ENCODE measurements around the gene GLUL.

Gene GLUL

DNA sequence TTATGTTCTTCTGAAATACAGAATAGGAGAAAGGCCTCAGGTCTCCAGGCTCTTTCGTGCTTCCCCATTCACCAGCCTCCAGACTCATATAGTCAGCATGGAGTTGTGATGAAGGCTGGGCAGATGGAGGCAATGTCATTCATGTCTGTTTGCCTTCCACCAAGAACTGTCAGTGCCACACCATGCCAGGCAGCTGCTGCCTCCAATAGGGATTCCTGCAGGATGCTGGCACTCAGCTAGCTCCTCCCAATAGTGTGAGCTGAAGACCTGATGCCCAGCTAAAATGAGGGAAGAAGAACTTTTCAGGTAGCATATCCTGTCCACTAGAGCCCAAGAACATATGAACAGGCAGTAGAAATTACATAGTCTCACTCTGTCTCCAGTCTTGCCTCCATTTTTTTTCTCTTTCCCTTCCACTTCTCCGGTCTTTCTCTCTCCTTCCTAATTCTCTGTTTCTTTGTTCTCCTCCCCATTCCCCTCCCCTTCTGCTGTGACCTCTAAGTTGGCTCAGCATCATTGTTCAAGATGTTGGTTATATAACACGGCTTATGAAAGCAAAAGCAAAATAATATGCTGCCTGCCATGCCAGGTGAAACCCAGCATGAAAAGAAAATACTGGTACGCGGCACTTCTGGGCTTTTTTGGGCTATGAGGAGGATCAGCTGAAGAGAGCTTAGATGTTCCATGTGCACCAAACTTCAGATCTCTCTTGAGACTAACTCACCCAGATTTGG is 17.3 kb downstream of the GLUL start:
- Histone ChIP-seq H3K27me3 (no peaks in the 10 kb centered on the region), H3K27ac (no peak overlapping the region), H3K4me3 (ENCODE audit: low read depth in 1 of 2, low read length in 1 of 2) (no peak overlapping the region), H3K36me3 (no peaks in the 10 kb centered on the region), H3K9me3 (no peaks in the 10 kb centered on the region), H3K4me1 (ENCODE audit: control insufficient read depth in 1 of 2, insufficient read depth in 1 of 2, low read depth in 1 of 2, low read length in 1 of 2) (no peaks in the 10 kb centered on the region)
- TF ChIP-seq, protein P1, sequence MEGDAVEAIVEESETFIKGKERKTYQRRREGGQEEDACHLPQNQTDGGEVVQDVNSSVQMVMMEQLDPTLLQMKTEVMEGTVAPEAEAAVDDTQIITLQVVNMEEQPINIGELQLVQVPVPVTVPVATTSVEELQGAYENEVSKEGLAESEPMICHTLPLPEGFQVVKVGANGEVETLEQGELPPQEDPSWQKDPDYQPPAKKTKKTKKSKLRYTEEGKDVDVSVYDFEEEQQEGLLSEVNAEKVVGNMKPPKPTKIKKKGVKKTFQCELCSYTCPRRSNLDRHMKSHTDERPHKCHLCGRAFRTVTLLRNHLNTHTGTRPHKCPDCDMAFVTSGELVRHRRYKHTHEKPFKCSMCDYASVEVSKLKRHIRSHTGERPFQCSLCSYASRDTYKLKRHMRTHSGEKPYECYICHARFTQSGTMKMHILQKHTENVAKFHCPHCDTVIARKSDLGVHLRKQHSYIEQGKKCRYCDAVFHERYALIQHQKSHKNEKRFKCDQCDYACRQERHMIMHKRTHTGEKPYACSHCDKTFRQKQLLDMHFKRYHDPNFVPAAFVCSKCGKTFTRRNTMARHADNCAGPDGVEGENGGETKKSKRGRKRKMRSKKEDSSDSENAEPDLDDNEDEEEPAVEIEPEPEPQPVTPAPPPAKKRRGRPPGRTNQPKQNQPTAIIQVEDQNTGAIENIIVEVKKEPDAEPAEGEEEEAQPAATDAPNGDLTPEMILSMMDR (IDR thresholded peaks at IDR 0.05), result no peak

DNA sequence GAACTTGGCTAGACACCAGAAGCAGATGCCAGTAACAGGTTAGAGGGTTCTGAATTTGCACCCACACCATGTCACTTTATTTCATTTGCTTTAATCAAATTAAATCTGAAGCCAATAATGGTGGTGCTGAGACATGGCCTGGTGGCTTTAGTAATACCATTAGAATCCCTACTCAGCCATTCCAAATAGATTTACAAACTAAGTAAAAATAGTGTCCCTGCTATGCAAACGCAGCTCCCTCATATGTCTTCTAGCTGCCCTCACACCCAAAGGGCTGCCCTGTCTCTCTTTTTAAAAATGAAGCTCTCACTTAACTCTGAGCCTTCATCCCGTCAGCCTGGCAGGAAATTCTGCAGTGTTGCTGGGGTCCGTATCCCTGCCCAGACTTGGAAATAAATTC is 21.1 kb downstream of the GLUL start:
- H3K27ac ChIP-seq, result no peak overlapping the region
- H3K4me3 ChIP-seq (ENCODE audit: low read depth in 1 of 2, low read length in 1 of 2), result no peak overlapping the region
- no peaks in the 10 kb centered on the region for H3K36me3 ChIP-seq
- H3K9me3 ChIP-seq, result no peaks in the 10 kb centered on the region
- no peaks in the 10 kb centered on the region for H3K27me3 ChIP-seq
- TF ChIP-seq, protein P1 (IDR thresholded peaks at IDR 0.05), result no peak
- H3K4me1 ChIP-seq (ENCODE audit: control insufficient read depth in 1 of 2, insufficient read depth in 1 of 2, low read depth in 1 of 2, low read length in 1 of 2), result no peaks in the 10 kb centered on the region

DNA sequence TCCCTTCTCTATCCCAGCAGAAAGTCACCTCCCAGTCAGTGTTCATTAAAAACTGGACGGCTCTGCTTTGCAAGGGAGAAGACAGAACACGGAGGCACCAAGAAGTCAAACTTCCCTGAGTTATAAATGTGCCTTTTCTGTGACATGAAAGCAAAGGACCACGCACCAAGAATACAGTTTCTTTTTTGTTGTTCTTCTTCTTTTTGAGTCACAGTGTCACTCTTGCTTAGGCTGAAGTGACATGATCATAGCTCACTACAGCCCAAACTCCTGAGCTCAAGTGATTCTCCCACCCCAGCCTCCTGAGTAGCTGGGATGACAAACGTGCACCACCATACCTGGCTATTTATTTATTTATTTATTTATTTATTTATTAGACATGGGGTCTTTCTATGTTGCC is 22.7 kb downstream of the GLUL start:
- Histone ChIP-seq H3K4me1 (ENCODE audit: control insufficient read depth in 1 of 2, insufficient read depth in 1 of 2, low read depth in 1 of 2, low read length in 1 of 2) (no peaks in the 10 kb centered on the region), H3K4me3 (ENCODE audit: low read depth in 1 of 2, low read length in 1 of 2) (no peak overlapping the region), H3K27ac (no peak overlapping the region), H3K36me3 (no peaks in the 10 kb centered on the region), H3K27me3 (no peaks in the 10 kb centered on the region), H3K9me3 (no peaks in the 10 kb centered on the region)
- TF ChIP-seq, protein P1 (IDR thresholded peaks at IDR 0.05), result no peak

DNA sequence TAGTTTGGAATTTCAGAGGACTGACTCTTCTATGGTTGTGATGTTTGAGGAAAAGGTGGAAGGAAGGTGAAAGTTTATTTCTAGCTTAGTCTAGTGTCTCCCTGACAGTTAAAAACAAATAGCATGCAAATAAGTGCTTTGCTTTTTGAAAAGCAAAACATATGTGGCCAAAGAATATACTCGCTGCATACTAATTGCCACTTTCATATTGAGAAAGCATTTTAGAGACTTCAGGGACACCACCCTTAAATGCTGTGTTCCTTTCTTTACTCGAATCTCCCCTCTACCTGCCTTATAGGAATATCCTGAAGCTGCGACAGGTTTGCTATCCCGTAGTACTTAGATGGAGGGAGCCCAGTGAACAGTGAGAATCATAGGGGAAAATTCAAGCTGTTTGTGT is 23.2 kb downstream of the GLUL start:
- H3K4me1 ChIP-seq (ENCODE audit: control insufficient read depth in 1 of 2, insufficient read depth in 1 of 2, low read depth in 1 of 2, low read length in 1 of 2), result no peaks in the 10 kb centered on the region
- H3K36me3 ChIP-seq, result no peaks in the 10 kb centered on the region
- H3K4me3 ChIP-seq (ENCODE audit: low read depth in 1 of 2, low read length in 1 of 2), result no peak overlapping the region
- H3K9me3 ChIP-seq, result no peaks in the 10 kb centered on the region
- TF ChIP-seq, protein P1 (IDR thresholded peaks at IDR 0.05), result no peak
- H3K27ac ChIP-seq, result no peak overlapping the region
- H3K27me3 ChIP-seq, result no peaks in the 10 kb centered on the region

DNA sequence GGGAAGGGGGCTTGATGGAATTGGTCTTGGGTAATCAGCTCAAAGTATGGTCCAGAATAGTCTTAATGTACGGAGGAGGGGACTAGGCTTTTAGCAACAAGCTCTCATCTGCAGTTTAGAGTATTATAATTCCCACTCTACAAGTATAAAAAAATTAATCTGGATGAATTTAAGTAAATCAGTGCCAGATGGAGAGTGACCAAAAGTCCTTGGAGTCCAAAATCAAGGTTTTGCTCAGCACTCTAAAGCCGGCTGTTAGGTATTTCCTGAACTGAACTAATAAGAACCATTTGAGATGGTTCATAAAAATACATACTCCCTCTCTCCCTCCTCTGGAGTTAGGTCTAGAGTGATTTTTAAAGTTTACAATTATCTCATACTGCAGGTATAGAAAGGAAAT is 23.7 kb downstream of the GLUL start:
- TF ChIP-seq, protein P1 (IDR thresholded peaks at IDR 0.05), result no peak
- H3K4me3 ChIP-seq (ENCODE audit: low read depth in 1 of 2, low read length in 1 of 2), result no peak overlapping the region
- H3K27ac ChIP-seq, result no peak overlapping the region
- H3K4me1 ChIP-seq (ENCODE audit: control insufficient read depth in 1 of 2, insufficient read depth in 1 of 2, low read depth in 1 of 2, low read length in 1 of 2), result no peaks in the 10 kb centered on the region
- no peaks in the 10 kb centered on the region for H3K27me3 ChIP-seq
- no peaks in the 10 kb centered on the region for H3K9me3 ChIP-seq
- H3K36me3 ChIP-seq, result no peaks in the 10 kb centered on the region
